ENCODE data around the gene COA5.

COA5 gene, protein sequence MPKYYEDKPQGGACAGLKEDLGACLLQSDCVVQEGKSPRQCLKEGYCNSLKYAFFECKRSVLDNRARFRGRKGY

DNA sequence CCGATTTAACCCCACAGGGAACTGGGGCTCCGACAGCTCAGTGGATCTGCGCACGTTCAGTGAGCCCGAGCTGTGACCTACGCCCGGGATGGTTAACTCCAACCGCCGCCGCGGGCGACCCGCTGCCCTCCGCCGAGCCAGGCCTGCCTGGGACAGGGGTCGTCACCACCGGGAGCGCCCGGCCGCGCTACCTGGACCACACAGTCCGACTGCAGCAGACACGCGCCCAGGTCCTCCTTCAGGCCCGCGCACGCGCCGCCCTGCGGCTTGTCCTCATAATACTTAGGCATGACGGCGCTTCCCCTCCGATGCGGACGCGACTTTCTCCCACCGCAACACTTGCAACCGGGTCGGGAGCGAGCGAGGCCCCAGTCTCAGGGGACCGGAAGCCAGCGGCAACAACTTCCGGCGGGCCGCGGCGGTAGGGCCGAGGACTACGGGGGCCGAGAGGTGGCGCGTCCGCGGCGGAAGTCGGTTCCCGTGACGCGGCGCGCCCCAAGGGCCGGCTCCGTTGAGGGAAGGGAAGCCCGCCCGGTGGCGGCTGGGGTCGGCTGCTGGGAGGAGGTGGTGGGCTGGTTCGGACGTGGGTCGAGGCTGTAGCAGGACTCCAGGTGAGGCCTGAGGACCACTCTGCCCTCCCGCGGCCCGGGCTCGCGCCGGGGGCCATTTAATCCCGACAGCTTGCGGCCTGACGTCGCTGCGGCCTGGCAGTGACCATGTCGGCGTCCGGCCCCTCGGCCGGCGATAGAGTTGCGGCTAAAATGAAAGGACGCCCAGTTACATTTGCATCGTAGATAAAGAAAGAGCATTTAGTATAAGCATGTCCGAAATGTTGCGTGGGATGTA lies at the start of gene COA5, which contains the start of gene UNC50:
Gene COA5, minus strand, starts transcription at position 397 of the 846 bp plus-strand sequence. Its CDS starts 107 bp downstream, at position 290.
Gene UNC50, plus strand, starts transcription at position 474 of the 846 bp plus-strand sequence. CDS start 1,171 bp downstream, outside the sequence.
- H3K27ac Mint-ChIP-seq, result peak within 1 kb of the TSS; percentile 96
- peaks cover 5% of the 10 kb centered on the region for H3K36me3 Mint-ChIP-seq
- H3K27me3 Mint-ChIP-seq, result no peaks in the 10 kb centered on the region
- H3K4me1 Mint-ChIP-seq (ENCODE audit: low read depth), result peaks cover 66% of the 10 kb centered on the region
- H3K9me3 Mint-ChIP-seq (ENCODE audit: low read depth), result no peaks in the 10 kb centered on the region
- H3K4me3 Mint-ChIP-seq, result peak within 1 kb of the TSS; percentile 98

DNA sequence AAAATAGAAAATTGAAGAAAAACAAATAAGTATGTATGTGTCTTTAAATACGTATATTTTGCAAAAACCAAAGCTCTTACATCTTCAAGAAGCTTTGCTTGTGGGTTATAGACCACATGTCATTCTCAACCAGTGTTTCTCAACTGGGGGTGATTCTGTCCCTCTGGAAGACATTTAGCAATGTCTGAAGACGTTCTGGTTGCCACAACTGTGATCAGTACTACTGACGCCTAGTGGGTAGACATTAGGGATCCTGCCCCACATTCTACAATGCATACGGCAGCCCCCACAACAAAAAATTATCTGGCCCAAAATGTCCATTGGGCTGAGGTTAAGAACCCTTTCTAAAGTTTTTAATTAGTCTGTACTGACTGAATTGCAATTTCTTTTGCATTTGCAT lies 48.5 kb upstream of the COA5 start:
- peaks cover 16% of the 10 kb centered on the region for H3K36me3 Mint-ChIP-seq

DNA sequence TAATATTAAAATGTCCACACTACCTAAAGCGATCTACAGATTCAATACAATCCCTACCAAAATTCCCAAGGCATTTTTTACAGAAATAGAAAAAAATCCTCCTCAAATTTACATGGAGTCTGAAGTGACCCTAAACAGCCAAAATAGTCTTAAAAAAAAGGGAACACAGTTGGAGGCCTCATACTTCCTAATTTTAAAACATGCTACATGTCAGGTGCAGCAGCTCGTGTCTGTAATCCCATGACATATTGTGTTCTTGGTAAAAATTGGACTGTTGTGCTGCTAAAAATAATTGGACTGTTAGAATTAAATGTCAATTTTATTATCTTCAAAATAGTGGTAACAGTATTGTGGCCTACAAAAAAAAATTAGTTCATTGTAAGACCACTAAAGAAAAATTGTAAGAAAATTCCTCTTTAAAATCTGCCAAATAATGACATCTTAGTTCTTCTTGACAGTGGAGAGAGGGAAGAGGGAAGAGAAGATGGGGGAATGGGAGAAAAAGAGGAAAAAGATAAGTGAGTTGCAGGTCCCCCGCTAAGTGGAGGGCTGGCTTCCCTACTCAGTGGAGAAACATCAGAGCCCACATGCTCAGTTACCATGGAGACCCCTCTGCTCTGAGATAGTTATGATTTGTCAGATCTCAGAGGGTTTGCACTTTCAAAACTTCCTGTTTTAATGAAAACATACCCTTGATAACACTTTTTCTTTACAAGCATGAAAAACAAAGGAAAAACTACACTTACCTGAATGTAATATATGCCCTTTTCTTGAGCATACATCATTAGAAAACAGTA lies 46.6 kb upstream of the COA5 start:
- Mint-ChIP-seq H3K4me3 (peak overlapping the region; percentile 76), H3K4me1 (ENCODE audit: low read depth) (peaks cover 91% of the 10 kb centered on the region), H3K27me3 (no peaks in the 10 kb centered on the region), H3K27ac (peak overlapping the region; percentile 96), H3K9me3 (ENCODE audit: low read depth) (no peaks in the 10 kb centered on the region), H3K36me3 (peaks cover 23% of the 10 kb centered on the region)

More for the DNA sequence above, 48.5 kb upstream of the COA5 start:
- peak overlapping the region; percentile 96 for H3K27ac Mint-ChIP-seq
- peaks cover 92% of the 10 kb centered on the region for H3K4me1 Mint-ChIP-seq (ENCODE audit: low read depth)
- H3K9me3 Mint-ChIP-seq (ENCODE audit: low read depth), result no peaks in the 10 kb centered on the region
- H3K4me3 Mint-ChIP-seq, result peak overlapping the region; percentile 82
- H3K27me3 Mint-ChIP-seq, result no peaks in the 10 kb centered on the region

DNA sequence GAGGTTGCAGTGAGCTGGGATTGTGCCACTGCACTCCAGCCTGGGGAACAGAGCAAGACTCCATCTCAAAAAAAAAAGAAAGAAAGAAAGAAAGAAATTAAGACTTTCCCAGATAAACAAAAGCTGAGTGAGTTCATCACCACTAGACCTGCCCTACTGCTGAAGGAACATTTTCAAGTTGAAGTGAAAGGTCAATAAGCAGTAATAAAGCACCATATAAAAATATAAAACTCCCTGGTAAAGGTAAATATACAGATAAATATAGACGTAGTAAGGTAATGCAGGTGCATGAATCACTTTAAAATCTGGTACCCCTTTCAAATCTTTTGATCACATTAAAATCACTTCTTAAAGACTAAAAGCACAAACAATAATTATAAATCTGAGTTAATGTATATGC lies 42.7 kb upstream of the COA5 start:
- H3K4me3 Mint-ChIP-seq, result peak overlapping the region; percentile 68
- H3K27me3 Mint-ChIP-seq, result no peaks in the 10 kb centered on the region
- peaks cover 71% of the 10 kb centered on the region for H3K4me1 Mint-ChIP-seq (ENCODE audit: low read depth)
- peaks cover 24% of the 10 kb centered on the region for H3K36me3 Mint-ChIP-seq
- H3K27ac Mint-ChIP-seq, result peak overlapping the region; percentile 90
- H3K9me3 Mint-ChIP-seq (ENCODE audit: low read depth), result no peaks in the 10 kb centered on the region

DNA sequence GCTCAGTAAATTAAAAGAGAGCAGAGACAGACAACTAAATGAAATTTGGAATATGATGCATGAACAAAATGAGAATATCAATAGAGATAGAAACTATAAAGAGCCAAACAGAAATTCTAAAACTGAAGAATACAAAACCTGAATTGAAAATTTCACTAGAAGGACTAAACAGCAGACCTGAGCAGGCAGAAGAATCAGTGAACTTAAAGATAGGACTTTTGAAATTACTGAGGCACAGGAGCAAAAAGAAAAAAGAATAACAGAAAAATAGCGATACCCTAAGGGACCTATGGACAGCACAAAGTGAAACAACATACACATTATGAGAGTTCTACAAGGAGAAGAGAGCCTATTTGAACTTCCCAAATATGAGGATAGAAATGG lies 41.7 kb upstream of the COA5 start:
- H3K27ac Mint-ChIP-seq, result peak overlapping the region; percentile 90
- peak overlapping the region; percentile 24 for H3K4me3 Mint-ChIP-seq
- no peaks in the 10 kb centered on the region for H3K9me3 Mint-ChIP-seq (ENCODE audit: low read depth)
- peaks cover 24% of the 10 kb centered on the region for H3K36me3 Mint-ChIP-seq
- H3K27me3 Mint-ChIP-seq, result no peaks in the 10 kb centered on the region
- peaks cover 63% of the 10 kb centered on the region for H3K4me1 Mint-ChIP-seq (ENCODE audit: low read depth)

DNA sequence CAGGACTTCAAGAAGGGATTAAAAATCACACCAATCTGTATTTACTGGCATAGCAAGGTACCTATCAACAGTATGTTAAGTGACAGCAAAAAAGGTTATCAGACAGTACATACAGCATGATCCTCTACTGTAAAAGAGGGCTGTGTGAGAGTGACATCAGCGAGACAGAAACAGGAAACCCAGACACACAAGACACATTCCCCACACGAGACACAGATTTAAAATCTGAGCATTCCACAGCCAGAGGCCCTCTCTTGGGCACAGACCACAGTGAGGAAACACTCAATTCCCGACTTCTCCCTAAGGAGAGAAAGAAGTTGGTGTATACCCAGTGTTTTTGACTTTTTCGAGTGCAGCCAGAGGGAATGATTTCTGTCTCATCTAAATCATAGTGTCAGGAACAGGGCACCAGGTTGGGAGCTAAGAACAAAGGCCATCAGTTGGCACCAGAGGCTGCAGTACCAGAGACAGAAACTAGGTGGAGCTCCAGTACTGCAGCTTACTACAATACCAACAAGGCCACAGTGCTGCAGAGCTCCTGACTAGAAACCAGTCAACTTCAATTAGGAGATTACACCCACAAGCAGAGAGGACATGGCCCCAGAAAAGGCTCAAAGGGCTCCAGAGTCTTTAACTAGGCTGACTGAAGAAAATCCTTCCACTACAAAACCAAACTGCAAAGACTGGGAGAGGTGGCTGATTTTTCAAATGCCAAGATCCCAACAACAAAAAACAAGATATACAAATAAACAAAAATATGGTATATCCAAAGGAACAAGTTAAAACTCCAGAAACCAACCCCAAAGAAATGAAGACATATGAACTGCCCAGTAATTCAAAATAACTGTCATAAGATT lies 41.1 kb upstream of the COA5 start:
- H3K4me3 Mint-ChIP-seq, result peak overlapping the region; percentile 24
- peak overlapping the region; percentile 90 for H3K27ac Mint-ChIP-seq
- H3K4me1 Mint-ChIP-seq (ENCODE audit: low read depth), result peaks cover 59% of the 10 kb centered on the region
- H3K27me3 Mint-ChIP-seq, result no peaks in the 10 kb centered on the region
- no peaks in the 10 kb centered on the region for H3K9me3 Mint-ChIP-seq (ENCODE audit: low read depth)
- H3K36me3 Mint-ChIP-seq, result peaks cover 24% of the 10 kb centered on the region

DNA sequence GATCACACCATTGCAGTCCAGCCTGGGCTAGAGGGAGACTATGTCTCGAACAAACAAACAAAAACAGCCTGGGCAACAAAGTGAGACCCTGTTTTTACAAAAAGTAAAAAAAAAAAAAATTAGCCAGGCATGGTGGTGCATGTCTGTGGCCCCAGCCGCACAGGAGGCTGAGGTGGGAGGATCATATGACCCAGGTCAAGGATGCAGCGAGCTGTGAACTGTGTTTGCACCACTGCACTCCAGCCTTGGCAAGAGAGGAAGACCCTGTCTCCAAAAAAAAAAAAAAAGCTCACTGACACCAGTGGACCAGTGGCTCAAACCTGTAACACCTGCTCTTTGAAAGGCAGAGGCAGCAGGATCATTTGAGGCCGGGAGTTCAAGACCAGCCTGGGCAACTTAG lies 40.1 kb upstream of the COA5 start:
- Mint-ChIP-seq H3K27me3 (no peaks in the 10 kb centered on the region), H3K36me3 (peaks cover 24% of the 10 kb centered on the region), H3K27ac (no peak overlapping the region), H3K4me3 (no peak overlapping the region), H3K9me3 (ENCODE audit: low read depth) (no peaks in the 10 kb centered on the region), H3K4me1 (ENCODE audit: low read depth) (peaks cover 51% of the 10 kb centered on the region)

DNA sequence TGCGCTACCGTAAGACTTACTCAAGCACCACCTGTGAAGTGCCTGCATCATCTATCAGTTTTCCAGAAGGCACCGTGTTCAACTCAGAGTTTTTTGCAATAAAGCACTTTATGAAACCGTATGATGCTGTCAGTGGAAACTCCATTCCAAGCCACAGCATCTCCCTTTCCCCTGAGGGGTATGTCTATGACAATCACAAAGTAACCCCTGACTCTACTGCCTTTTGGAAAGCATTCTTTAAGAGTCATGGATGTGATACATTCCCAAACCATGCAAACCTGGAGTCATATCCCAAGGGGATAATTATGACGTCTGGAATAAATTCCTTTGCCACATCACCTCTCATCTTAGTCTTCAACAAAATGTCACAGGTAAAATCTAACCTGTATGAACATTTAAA lies 39.3 kb upstream of the COA5 start:
- Mint-ChIP-seq H3K27ac (peak overlapping the region; percentile 76), H3K4me3 (no peak overlapping the region), H3K9me3 (ENCODE audit: low read depth) (no peaks in the 10 kb centered on the region), H3K36me3 (peaks cover 20% of the 10 kb centered on the region), H3K27me3 (no peaks in the 10 kb centered on the region), H3K4me1 (ENCODE audit: low read depth) (peaks cover 46% of the 10 kb centered on the region)

DNA sequence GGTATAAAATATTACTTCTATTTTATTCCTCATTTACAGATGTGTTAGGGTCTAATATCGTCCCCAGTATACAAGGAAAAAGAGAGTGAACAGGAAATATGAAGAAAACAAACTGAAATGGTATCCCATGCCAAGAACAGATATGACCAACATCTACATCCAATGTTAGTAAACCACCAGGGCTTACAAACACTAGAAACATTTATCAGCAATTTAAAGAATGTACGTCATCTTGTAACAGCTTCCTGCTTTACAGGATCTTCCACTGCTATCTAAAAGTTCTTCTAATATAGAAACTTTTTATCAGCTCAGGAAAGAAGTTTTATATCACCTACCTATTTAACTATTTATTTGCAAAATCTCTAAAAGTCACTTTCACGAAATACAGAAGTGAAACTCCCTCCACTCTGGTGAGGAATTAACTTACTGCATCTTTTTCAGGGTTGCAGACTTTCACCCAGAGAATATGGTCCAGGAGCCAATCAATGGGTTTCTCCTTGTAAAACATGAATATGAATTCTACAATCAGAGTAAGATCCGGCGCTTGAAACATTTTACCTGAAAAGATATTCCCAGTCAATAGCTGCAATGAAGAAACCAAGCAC lies 35.3 kb upstream of the COA5 start:
- Mint-ChIP-seq H3K36me3 (peaks cover 2% of the 10 kb centered on the region), H3K27ac (peak overlapping the region; percentile 83), H3K4me1 (ENCODE audit: low read depth) (peaks cover 10% of the 10 kb centered on the region)

DNA sequence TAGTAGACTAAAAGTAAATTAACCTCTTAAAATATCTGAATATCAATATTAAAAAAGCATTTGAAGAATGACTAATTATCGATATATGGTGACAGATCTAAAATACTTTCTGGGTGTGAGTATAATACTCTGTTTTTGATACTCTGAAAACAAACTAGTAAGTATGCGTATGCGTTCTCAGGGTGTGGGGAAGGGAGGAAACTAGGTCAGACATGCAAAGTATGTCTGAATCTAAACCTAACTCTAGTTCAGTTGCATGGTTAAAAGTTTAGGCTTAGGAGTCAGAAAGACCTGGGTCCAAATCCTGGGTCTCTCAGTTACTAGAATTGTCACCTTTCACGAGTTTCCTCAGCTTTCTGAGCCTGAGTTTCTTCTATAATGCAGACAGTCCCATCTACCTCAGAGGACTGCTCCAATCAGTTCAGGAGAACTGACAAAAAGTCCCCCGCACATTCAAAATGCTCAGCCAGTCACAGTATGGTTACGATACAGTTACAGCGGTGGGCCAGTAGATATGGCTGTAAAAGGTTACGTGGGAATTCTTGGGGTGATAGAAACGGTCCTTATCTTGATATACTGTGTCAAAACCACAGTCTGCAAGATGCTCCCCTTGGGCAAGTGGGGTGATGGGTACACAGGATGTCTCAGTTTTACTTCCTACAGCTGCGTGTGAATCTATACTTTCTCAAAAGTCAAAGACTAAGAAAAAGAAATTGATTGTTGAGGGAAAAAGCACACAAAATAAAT lies 29.3 kb upstream of the COA5 start:
- Mint-ChIP-seq H3K36me3 (peaks cover 8% of the 10 kb centered on the region), H3K27me3 (no peaks in the 10 kb centered on the region), H3K9me3 (ENCODE audit: low read depth) (no peaks in the 10 kb centered on the region), H3K27ac (peak overlapping the region; percentile 93), H3K4me3 (peak overlapping the region; percentile 73), H3K4me1 (ENCODE audit: low read depth) (peaks cover 37% of the 10 kb centered on the region)

More for the DNA sequence above, 35.3 kb upstream of the COA5 start:
- no peaks in the 10 kb centered on the region for H3K27me3 Mint-ChIP-seq
- no peaks in the 10 kb centered on the region for H3K9me3 Mint-ChIP-seq (ENCODE audit: low read depth)
- H3K4me3 Mint-ChIP-seq, result no peak overlapping the region

DNA sequence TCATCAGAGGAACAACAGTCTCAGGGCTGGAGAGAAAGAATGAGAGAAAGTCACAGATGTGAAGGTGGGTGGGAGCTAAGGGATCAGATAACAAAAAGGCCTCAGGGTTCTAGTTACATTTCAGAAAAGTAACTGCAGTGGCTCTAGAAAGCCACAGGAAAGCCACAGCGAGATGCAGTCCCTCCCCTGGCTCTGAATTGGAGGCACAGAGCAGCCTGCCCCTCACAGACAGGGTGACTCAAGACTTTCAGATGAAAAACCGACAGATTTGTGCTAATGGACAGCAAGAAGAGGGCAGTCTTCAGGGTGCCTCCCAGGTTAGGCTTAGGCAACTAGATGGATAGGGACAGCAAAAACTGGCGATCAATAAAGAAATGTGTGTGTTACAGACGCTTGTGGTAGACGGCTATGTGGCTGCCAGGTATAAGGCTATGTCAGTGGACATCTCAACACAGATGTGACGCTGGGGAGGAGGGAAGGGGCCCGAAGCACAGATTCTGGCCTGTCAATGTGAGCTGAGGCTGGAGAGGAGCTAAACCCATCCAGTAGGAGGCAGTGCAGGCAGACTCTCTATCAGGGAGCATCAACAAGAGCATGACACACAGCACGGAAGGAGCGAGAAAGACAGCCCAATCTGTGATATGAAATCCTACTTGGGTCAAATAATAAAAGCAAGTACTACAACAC lies 26.2 kb upstream of the COA5 start:
- H3K4me3 Mint-ChIP-seq, result peak overlapping the region; percentile 55
- no peaks in the 10 kb centered on the region for H3K27me3 Mint-ChIP-seq
- no peaks in the 10 kb centered on the region for H3K9me3 Mint-ChIP-seq (ENCODE audit: low read depth)
- peaks cover 6% of the 10 kb centered on the region for H3K36me3 Mint-ChIP-seq
- H3K4me1 Mint-ChIP-seq (ENCODE audit: low read depth), result peaks cover 37% of the 10 kb centered on the region
- peak overlapping the region; percentile 91 for H3K27ac Mint-ChIP-seq

DNA sequence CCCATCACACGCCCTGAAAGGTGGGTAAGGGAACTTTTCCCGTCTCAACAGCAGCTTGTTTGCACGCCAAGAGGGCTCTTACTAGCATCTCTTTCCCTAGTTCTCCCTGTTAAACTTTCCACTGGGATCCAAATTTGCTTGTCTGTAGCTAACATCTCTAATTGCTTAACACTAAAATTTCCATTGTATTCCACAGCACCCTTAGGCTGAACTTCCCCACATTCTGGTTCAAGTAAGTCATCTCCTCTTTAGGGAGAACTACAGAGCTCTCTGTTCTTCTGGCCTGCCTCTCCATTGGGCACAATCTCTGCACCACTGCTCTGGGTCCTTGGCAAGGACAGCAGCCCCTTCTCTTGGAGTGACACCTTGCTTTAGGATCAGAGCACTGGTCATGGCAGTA lies 24.0 kb upstream of the COA5 start:
- Mint-ChIP-seq H3K4me3 (no peak overlapping the region), H3K4me1 (ENCODE audit: low read depth) (peaks cover 25% of the 10 kb centered on the region), H3K27me3 (no peaks in the 10 kb centered on the region), H3K9me3 (ENCODE audit: low read depth) (no peaks in the 10 kb centered on the region), H3K36me3 (peaks cover 13% of the 10 kb centered on the region), H3K27ac (peak overlapping the region; percentile 58)

DNA sequence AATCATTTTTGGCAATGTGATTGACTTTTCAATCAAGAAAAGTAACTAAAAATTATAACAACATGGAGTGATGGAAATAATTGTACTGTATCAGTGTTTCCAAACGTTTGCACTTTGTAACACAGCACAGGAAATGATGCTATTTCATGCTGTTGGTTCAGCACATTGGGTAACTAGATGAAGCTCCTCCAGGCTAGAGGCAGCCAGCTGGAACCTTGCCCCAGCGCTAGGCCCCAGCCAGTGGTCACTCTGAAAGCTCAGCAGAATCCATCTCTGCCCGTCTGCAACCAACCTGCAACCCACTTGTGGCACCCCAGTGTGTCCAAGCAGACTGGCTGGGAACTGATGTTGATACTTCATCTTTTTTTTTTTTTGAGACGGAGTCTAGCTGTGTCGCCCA lies 15.3 kb upstream of the COA5 start:
- H3K27ac Mint-ChIP-seq, result peak overlapping the region; percentile 88
- H3K9me3 Mint-ChIP-seq (ENCODE audit: low read depth), result no peaks in the 10 kb centered on the region
- no peak overlapping the region for H3K4me3 Mint-ChIP-seq
- H3K27me3 Mint-ChIP-seq, result no peaks in the 10 kb centered on the region
- H3K36me3 Mint-ChIP-seq, result peaks cover 14% of the 10 kb centered on the region
- H3K4me1 Mint-ChIP-seq (ENCODE audit: low read depth), result peaks cover 36% of the 10 kb centered on the region
